H9 (cell line): ENCODE results near the gene MPPE1. TPM values are rescaled to one million over a fixed set of nuclear protein-coding genes. Genes with fewer than 3 reads are reported as not detected.

Experiments used
- DNase-seq: peaks from one replicate; pipeline ENCODE4 v3.0.0-alpha.2; 2017
- H2AFZ ChIP-seq: one replicate; pipeline ENCODE4 v1.6.1; 2013; ENCODE audit warnings: mild to moderate bottlenecking, low read length, control low read depth, moderate library complexity
- H2AK5ac ChIP-seq: 2 replicates; pipeline ENCODE4 v1.6.1; 2013; ENCODE audit warnings: low read length, control low read depth, mixed read lengths; ENCODE audit not compliant: insufficient read length
- H2BK120ac ChIP-seq: one replicate; pipeline ENCODE4 v1.6.1; 2013; ENCODE audit warnings: low read depth, mild to moderate bottlenecking, low read length, control low read depth, inconsistent platforms; ENCODE audit not compliant: poor library complexity, severe bottlenecking
- H2BK12ac ChIP-seq: 2 replicates; pipeline ENCODE4 v1.6.1; 2013; ENCODE audit warnings: low read length, control low read depth, mixed read lengths, low read depth; ENCODE audit not compliant: insufficient read length
- H2BK15ac ChIP-seq: 2 replicates; pipeline ENCODE4 v1.6.1; 2013; ENCODE audit warnings: low read depth, low read length, control low read depth
- H2BK20ac ChIP-seq: one replicate; pipeline ENCODE4 v1.6.1; 2013; ENCODE audit warnings: low read depth, mild to moderate bottlenecking, low read length, control low read depth, inconsistent platforms; ENCODE audit not compliant: poor library complexity, severe bottlenecking
- H2BK5ac ChIP-seq: 2 replicates; pipeline ENCODE4 v1.6.1; 2013; ENCODE audit warnings: low read length, control low read depth, mixed read lengths; ENCODE audit not compliant: insufficient read length
- H3K14ac ChIP-seq: 2 replicates; pipeline ENCODE4 v1.6.1; 2013; ENCODE audit warnings: low read length, control low read depth; ENCODE audit not compliant: insufficient read depth
- H3K18ac ChIP-seq: 2 replicates; pipeline ENCODE4 v1.6.1; 2013; ENCODE audit warnings: low read depth, mild to moderate bottlenecking, mixed read lengths, low read length, control low read depth; ENCODE audit not compliant: insufficient read length
- H3K23ac ChIP-seq: 2 replicates; pipeline ENCODE4 v1.6.1; 2013; ENCODE audit warnings: low read length, control low read depth, mixed read lengths, low read depth; ENCODE audit not compliant: insufficient read length
- H3K23me2 ChIP-seq: 2 replicates; pipeline ENCODE4 v1.6.1; 2013; ENCODE audit warnings: low read depth, mild to moderate bottlenecking, mixed read lengths, low read length, control low read depth; ENCODE audit not compliant: insufficient read length, poor library complexity, severe bottlenecking
- H3K27ac ChIP-seq: 2 replicates; pipeline ENCODE4 v1.5.1; 2013; ENCODE audit warnings: low read length, control low read depth, mixed read lengths, low read depth; ENCODE audit not compliant: insufficient read length
- H3K27me3 ChIP-seq: 2 replicates; pipeline ENCODE4 v1.6.1; 2013; ENCODE audit warnings: low read length, control low read depth, inconsistent platforms; ENCODE audit not compliant: insufficient read depth
- H3K4ac ChIP-seq: 2 replicates; pipeline ENCODE4 v1.6.1; 2013; ENCODE audit warnings: low read depth, mild to moderate bottlenecking, control low read depth, inconsistent platforms, low read length, moderate library complexity
- H3K4me1 ChIP-seq: 2 replicates; pipeline ENCODE4 v1.6.1; 2013; ENCODE audit warnings: low read length, control low read depth, inconsistent platforms; ENCODE audit not compliant: insufficient read depth
- H3K4me2 ChIP-seq: 2 replicates; pipeline ENCODE4 v1.6.1; 2013; ENCODE audit warnings: low read length, control low read depth, mixed read lengths; ENCODE audit not compliant: insufficient read length, insufficient read depth
- H3K56ac ChIP-seq: 2 replicates; pipeline ENCODE4 v1.6.1; 2013; ENCODE audit warnings: low read depth, mild to moderate bottlenecking, mixed read lengths, low read length, control low read depth; ENCODE audit not compliant: insufficient read length
- H3K79me1 ChIP-seq: 2 replicates; pipeline ENCODE4 v1.6.1; 2013; ENCODE audit warnings: low read depth, mild to moderate bottlenecking, moderate library complexity, low read length, control low read depth, inconsistent platforms; ENCODE audit not compliant: insufficient read depth, poor library complexity, severe bottlenecking
- H3K79me2 ChIP-seq: 2 replicates; pipeline ENCODE4 v1.6.1; 2013; ENCODE audit warnings: low read length, control low read depth, inconsistent platforms; ENCODE audit not compliant: insufficient read depth
- H3K9ac ChIP-seq: 2 replicates; pipeline ENCODE4 v1.6.1; 2013; ENCODE audit warnings: low read length, control low read depth, mixed read lengths; ENCODE audit not compliant: insufficient read length; ENCODE audit errors: extremely low read depth
- H3K9me3 ChIP-seq: one replicate; pipeline ENCODE4 v1.6.1; 2013; ENCODE audit warnings: low read depth, low read length, inconsistent platforms; ENCODE audit not compliant: control insufficient read depth
- H3T11ph ChIP-seq: one replicate; pipeline ENCODE4 v1.6.1; 2013; ENCODE audit warnings: mild to moderate bottlenecking, low read length, control low read depth, inconsistent platforms
- H4K20me1 ChIP-seq: one replicate; pipeline ENCODE4 v1.6.1; 2013; ENCODE audit not compliant: control insufficient read depth, insufficient read length, insufficient read depth
- H4K5ac ChIP-seq: 2 replicates; pipeline ENCODE4 v1.6.1; 2013; ENCODE audit warnings: low read depth, mild to moderate bottlenecking, mixed read lengths, low read length, control low read depth; ENCODE audit not compliant: insufficient read length
- H4K8ac ChIP-seq: replicated peaks from 2 replicates; pipeline ENCODE4 v1.6.1; 2013; ENCODE audit warnings: low read length, control low read depth, mixed read lengths, low read depth; ENCODE audit not compliant: insufficient read length
- H4K91ac ChIP-seq: 2 replicates; pipeline ENCODE4 v1.6.1; 2013; ENCODE audit warnings: low read depth, mild to moderate bottlenecking, moderate library complexity, mixed read lengths, low read length, control low read depth; ENCODE audit not compliant: insufficient read length
- H3K27ac Mint-ChIP-seq, 3 experiments: 2 replicates in 2 of 3; 3 replicates in 1 of 3; pipeline ENCODE4 v1.8.0; 2020 to 2021; ENCODE audit warnings: mixed read lengths in 3 of 3, mild to moderate bottlenecking in 1 of 3, moderate library complexity in 1 of 3
- H3K27me3 Mint-ChIP-seq: 2 replicates; pipeline ENCODE4 v1.8.0; 2021; ENCODE audit warnings: low read depth, mild to moderate bottlenecking, moderate library complexity, mixed read lengths
- H3K36me3 Mint-ChIP-seq, 3 experiments: 2 replicates in 2 of 3; 3 replicates in 1 of 3; pipeline ENCODE4 v1.8.0; 2020 to 2021; ENCODE audit warnings: low read depth in 3 of 3, mixed read lengths in 3 of 3; ENCODE audit not compliant: insufficient read depth in 1 of 3
- H3K4me1 Mint-ChIP-seq, 2 experiments: 2 replicates each; pipeline ENCODE4 v1.8.0; 2020; ENCODE audit warnings: mixed read lengths in 2 of 2
- H3K4me3 Mint-ChIP-seq, 2 experiments: 2 replicates in 1 of 2; 3 replicates in 1 of 2; pipeline ENCODE4 v1.8.0; 2020 to 2021; ENCODE audit warnings: mild to moderate bottlenecking in 2 of 2, mixed read lengths in 2 of 2, moderate library complexity in 1 of 2
- H3K9me3 Mint-ChIP-seq, 2 experiments: 2 replicates in 1 of 2; 3 replicates in 1 of 2; pipeline ENCODE4 v1.8.0; 2020; ENCODE audit warnings: mild to moderate bottlenecking in 2 of 2, mixed read lengths in 2 of 2, moderate library complexity in 1 of 2
- CTCF ChIP-seq: fragments of 200-600 bp; sonication (generic); conservative IDR thresholded peaks from 3 replicates; pipeline ENCODE4 v1.8.0; 2021; ENCODE audit warnings: antibody characterized with exemption, mild to moderate bottlenecking
- WGBS: extraction: QIAGEN DNeasy Blood & Tissue Kit; methylation state at CpG from one replicate; pipeline ENCODE4 v1.1.7; 2013; ENCODE audit warnings: missing lambda C conversion rate, low lambda C conversion rate, mixed read lengths; ENCODE audit not compliant: insufficient read length; ENCODE audit errors: extremely low coverage; 5-methylcytosine and 5-hydroxymethylcytosine counted together
- total RNA-seq: library from RNA; stranded (reverse); gene quantifications from 2 replicates; pipeline ENCODE4 v1.2.1, GENCODE V29; 2021

The MPPE1 gene
- total RNA-seq, 1 experiment from 2014 or later, result 13.2 TPM

GRCh38 chr18:11859282-11859830 is 48.8 kb downstream of the MPPE1 start:
- no peaks in the 10 kb centered on the region for H4K20me1 ChIP-seq
- H2BK20ac ChIP-seq, result no peak overlapping the region
- no peaks in the 10 kb centered on the region for H3K79me2 ChIP-seq
- peak overlapping the region; percentile 41 for H2AK5ac ChIP-seq
- Mint-ChIP-seq H3K36me3 (peaks cover 0 to 2% (median 0%) of the 10 kb centered on the region in 3 experiments; a peak in 2 of 7 replicates), H3K4me3 (0 out of 5 replicates have a peak overlapping the region, but pooled peaks of 1 of the 2 experiments have one; percentile 17), H3K27ac (peak overlapping the region in 2 of 3 experiments; percentile 57 to 76; a peak in 3 of 7 replicates), H3K4me1 (peaks cover 28 to 30% of the 10 kb centered on the region in 2 experiments), H3K9me3 (no peaks in the 10 kb centered on the region), H3K27me3 (no peaks in the 10 kb centered on the region)
- H3K27me3 ChIP-seq, result no peaks in the 10 kb centered on the region
- H3K4me1 ChIP-seq, result peaks cover 5% of the 10 kb centered on the region; the same call in 1 of the 2 replicates
- no peak overlapping the region for H3K4me2 ChIP-seq
- no peak for DNase-seq
- no peak overlapping the region for H4K5ac ChIP-seq
- H3K18ac ChIP-seq, result no peak overlapping the region
- H3K27ac ChIP-seq, result no peak overlapping the region
- no peak for TF ChIP-seq CTCF
- no peak overlapping the region for H2AFZ ChIP-seq
- no peak overlapping the region for H2BK5ac ChIP-seq
- H4K8ac ChIP-seq, result no peak overlapping the region
- no peaks in the 10 kb centered on the region for H3K23me2 ChIP-seq
- H3T11ph ChIP-seq, result no peak overlapping the region
- no peak overlapping the region for H2BK12ac ChIP-seq
- H2BK120ac ChIP-seq, result no peak overlapping the region
- H3K4ac ChIP-seq, result no peak overlapping the region
- no CpG with 5 or more reads among the region's 7 CpGs for WGBS
- H3K9ac ChIP-seq, result no peak overlapping the region
- no peak overlapping the region for H3K56ac ChIP-seq
- H2BK15ac ChIP-seq, result no peak overlapping the region; the same call in 1 of the 2 replicates
- H3K9me3 ChIP-seq, result no peaks in the 10 kb centered on the region
- H3K79me1 ChIP-seq, result no peaks in the 10 kb centered on the region
- H3K23ac ChIP-seq, result no peak overlapping the region
- H4K91ac ChIP-seq, result no peak overlapping the region
- H3K14ac ChIP-seq, result no peak overlapping the region
